HG02588 (cell line): Measurements from ENCODE around the gene SRPX.

ENCODE experiments used
- ATAC-seq: cut with Tn5 transposase; IDR thresholded peaks from one replicate; pipeline ENCODE4 v1.9.1; 2021; ENCODE audit warnings: mild to moderate bottlenecking, moderate library complexity; ENCODE audit not compliant: unreplicated experiment

Gene SRPX

DNA sequence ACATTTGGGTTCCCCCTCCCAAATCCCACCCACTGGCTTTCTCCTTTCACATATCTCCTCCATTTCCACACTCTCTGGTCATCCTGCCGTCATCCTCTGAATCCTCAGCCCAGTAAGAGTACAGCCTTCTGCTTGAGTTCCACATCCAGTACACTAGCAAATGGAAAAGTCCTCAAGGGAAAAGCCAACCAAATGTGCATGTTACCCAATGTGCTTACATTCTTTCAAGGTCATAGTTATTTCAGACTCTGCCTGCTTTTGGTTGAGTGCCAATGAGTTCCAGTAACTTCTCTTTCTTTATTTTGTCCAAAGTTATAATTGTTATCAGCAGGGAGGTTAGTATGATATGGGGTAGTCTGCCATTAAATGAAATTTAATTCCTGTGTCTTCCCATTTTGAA is 78.1 kb downstream of the SRPX start:
- ATAC-seq, result no peak

- no peak for ATAC-seq
Measured at GRCh38 chrX:38138900-38139299, 81.8 kb downstream of the SRPX start.

GRCh38 chrX:38138157-38138891 is 82.3 kb downstream of the SRPX start:
- ATAC-seq, result no peak

- no peak for ATAC-seq
Measured at GRCh38 chrX:38129366-38129765, 91.3 kb downstream of the SRPX start.

- no peak for ATAC-seq
Measured at GRCh38 chrX:38127961-38128360, 92.7 kb downstream of the SRPX start.

GRCh38 chrX:38126179-38126578 is 94.5 kb downstream of the SRPX start:
- no peak for ATAC-seq

DNA sequence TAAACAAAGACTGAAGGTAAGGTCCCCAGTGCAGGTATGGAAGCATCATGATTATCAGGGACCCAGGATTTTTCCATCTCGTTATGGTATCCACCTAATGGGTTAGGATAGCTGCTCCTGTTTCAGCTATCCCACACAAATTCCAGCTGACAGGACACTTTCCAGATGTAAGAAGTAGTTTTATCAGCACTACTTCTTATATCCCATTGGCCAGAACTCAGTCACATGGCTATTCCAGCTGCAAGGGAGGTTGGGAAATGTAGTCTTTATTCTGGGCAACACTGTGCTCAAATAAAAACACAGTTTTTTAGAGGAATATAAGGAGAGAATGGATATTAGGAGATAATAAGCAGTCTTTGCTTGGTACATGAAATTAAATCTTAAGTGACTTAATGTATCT is 96.7 kb downstream of the SRPX start:
- ATAC-seq, result no peak

DNA sequence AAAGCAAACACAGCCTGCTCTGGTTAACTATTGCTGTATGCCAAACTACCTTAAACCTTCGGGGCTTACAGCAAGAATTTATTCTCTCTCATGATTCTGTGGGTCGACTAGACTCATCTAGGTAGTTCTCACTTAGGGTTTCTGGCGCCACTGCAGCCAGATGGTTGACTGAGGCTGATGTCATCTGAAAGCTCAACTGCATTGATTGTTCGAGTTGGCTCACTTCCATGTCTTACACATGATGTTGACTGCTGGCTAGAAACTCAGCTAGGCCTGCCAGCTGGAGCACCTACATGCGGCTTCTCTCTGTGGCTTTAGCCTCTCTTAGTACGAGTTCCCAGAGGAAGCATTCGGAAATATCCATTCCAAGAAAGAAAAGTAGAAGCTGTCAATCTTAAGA is 103.2 kb downstream of the SRPX start:
- no peak for ATAC-seq

GRCh38 chrX:38116706-38117105 is 104.0 kb downstream of the SRPX start:
- ATAC-seq, result no peak

GRCh38 chrX:38112566-38112965 is 108.1 kb downstream of the SRPX start:
- peak; percentile 63 for ATAC-seq

DNA sequence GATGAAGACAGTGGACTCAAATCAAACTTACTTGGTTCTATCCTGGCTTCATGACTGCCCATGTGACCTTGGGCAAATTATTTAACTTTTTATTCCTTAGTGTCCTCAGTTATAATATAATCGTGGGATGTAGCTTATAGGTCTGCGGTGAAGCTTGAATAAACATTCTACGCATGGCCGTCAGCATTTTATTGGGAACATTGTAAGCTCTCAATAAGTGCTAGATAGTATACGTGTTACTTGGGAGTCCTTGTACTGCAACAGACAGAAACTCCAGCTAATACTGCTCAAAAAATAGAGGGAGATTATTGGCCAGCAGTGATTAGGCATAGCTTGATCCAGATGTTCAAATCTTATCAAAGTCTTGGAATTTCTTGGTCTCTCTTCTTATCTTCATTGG is 109.5 kb downstream of the SRPX start:
- no peak for ATAC-seq

DNA sequence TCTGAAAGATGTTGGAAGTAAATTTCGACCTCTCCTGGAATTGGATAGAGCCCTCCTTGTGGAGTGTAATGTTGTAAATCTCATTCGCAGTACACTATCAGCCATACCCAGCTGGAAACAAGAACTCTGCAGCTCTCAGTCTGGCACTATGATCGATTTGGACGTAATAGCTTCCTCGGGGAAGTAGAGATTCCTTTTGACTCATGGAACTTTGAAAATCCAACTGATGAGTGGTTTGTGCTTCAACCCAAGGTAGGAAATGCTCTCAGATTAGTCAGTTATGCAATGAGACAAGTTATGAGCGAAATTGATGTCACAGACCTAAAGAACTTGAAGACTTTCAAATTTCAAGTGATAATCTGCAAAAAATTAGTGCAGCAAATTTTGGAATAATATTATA is 110.4 kb downstream of the SRPX start:
- ATAC-seq, result no peak

DNA sequence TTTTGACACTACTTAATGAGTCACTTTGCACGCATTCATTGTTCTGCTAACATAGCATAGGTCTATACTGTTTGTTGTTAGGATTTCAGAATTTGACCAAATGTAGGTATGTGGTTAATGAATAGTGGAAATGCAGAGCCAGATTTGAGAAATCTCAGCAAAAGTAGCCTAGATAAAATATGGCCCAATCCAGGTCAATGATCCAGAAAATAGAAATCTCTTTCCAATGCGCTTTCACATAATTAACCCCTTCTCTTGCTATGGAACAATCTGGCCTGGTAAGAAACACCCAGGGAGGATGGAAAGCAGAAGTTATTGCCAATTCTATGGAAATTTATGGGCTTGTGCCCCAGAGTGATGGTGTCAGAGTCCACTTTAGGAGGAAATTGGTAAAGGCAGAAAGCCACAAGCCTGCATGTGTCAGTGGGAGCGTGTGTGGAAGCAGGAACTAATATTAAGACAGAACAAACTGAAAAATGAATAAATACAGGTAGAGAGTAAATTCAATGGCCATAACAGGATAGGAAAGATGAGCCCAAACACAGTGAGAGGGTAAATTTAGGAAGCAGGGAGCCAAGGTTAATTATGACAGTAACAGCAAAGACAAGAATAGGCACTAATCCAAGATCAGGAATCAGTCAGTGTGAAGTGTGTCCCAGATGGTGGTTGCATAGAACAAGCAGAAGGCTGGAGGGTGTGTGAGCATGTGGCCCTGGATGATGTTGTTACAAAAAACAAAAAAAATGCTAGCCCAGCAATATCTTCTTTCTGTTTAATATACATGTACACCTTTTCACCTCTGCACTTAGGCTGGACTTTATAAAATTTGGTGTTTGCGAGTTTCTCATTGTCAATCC is 111.4 kb downstream of the SRPX start:
- ATAC-seq, result no peak

GRCh38 chrX:38108364-38108763 is 112.3 kb downstream of the SRPX start:
- no peak for ATAC-seq

- ATAC-seq, result no peak
Measured at GRCh38 chrX:38106991-38107655, 113.5 kb downstream of the SRPX start.

DNA sequence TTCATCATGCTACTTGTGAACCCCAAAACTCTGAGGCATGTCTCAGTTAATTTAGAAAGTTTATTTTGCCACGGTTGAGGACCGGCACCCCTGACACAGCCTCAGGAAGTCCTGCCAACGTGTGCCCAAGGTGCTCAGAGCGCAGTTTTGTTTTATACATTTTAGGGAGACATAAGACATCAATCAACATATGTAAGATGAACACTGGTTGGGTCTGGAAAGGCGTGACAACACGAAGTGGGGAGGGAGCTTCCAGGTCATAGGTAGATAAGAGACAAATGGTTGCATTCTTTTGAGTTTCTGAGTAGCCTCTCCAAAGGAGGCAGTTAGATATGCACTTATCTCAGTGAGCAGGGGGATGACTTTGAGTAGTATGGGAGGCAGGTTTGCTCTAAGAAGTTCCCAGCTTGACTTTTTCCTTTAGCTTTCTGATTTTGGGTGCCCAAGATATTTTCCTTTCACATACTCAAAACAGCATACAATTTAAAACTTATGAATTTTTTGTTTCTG is 115.4 kb downstream of the SRPX start:
- no peak for ATAC-seq

- peak; percentile 92 for ATAC-seq
Measured at GRCh38 chrX:38103857-38104812, 116.5 kb downstream of the SRPX start.

DNA sequence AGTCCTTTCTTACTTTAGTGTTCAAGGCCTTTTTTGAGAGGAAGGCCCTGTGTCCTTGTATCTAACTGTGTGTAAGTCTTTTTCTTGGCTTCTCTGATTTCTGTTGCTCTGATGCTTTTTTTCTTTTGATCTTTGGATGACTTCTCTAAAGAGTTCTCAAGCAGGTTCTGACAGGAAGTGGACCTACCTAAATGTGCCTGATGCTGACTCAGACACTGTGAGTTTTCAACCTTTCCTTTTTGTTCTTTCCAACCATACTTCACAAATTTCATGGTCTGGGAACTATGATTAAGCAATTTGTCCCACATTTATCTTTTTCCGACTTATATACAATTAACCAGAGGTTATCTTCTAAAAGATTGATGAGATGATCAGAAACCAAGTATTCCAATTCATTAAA is 117.8 kb downstream of the SRPX start:
- ATAC-seq, result no peak

DNA sequence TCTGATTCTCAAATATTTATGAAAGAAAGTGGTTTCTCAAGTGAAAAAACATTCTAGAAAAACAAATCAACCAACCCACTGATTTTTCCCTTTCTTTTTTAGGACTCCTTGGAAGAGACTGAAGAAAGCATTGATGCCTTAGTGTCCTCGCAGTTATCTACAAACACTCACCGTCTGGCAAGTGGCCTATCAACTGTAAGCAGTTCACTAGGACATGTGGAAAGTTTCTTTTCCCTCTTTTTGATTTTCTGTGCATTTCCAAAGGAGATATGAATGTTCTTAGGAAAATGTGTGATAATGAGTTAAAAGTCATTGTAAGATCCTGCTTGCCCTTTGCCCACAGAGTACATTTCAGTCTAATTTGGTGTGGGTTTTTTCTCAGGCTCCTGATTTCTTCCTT is 118.4 kb downstream of the SRPX start:
- ATAC-seq, result no peak

- ATAC-seq, result no peak
Measured at GRCh38 chrX:38099688-38100087, 121.0 kb downstream of the SRPX start.
